Kidney glomerular epithelial cell (primary cell): ENCODE measurements around the gene TTC17.
A peak's percentile ranks its signal among the peaks of the same experiment; 100 is the strongest.
"Not testable (repeated sequence)": the region's sequence is repeated elsewhere in the genome, so short reads cannot be mapped to it uniquely, and the experiment has no call there.

Experiments used
- DNase-seq: peaks from one replicate; lab custom pipeline; 2025; lab: John Stamatoyannopoulos, UW

TTC17 gene

GRCh38 chr11:43358801-43359421 is at the start of gene TTC17:
Gene TTC17 (plus strand): TSS chr11:43358920. CDS start chr11:43358955, 35 bp downstream.
- peak; percentile 92 for DNase-seq

- peak; percentile 94 for DNase-seq
Measured at GRCh38 chr11:43311791-43312607, 46.7 kb upstream of the TTC17 start, which contains the start of gene API5. Gene API5 (plus strand): TSS chr11:43311996. CDS start chr11:43312128, 132 bp downstream.

GRCh38 chr11:43315966-43316365 is 42.8 kb upstream of the TTC17 start:
- no peak for DNase-seq

GRCh38 chr11:43316451-43316850 is 42.3 kb upstream of the TTC17 start:
- DNase-seq = peak; percentile 37

- peak; percentile 36 for DNase-seq
Measured at GRCh38 chr11:43327987-43328386, 30.7 kb upstream of the TTC17 start.

- DNase-seq = no peak
Measured at GRCh38 chr11:43328482-43328881, 30.2 kb upstream of the TTC17 start.

- no peak for DNase-seq
Measured at GRCh38 chr11:43341159-43341558, 17.6 kb upstream of the TTC17 start.

GRCh38 chr11:43351426-43351825 is 7.3 kb upstream of the TTC17 start:
- DNase-seq = not testable (repeated sequence)

GRCh38 chr11:43354311-43354710 is 4.4 kb upstream of the TTC17 start:
- DNase-seq = no peak

- no peak for DNase-seq
Measured at GRCh38 chr11:43356336-43356735, 2.4 kb upstream of the TTC17 start.

- DNase-seq = no peak
Measured at GRCh38 chr11:43358279-43358800, 380 bp upstream of the TTC17 start.

- peak; percentile 32 for DNase-seq
Measured at GRCh38 chr11:43359422-43359818, 700 bp downstream of the TTC17 start.

GRCh38 chr11:43360361-43361032 is 1.8 kb downstream of the TTC17 start:
- peak; percentile 20 for DNase-seq

- DNase-seq = no peak
Measured at GRCh38 chr11:43366677-43367076, 8.0 kb downstream of the TTC17 start.

GRCh38 chr11:43367382-43368178 is 8.9 kb downstream of the TTC17 start:
- peak; percentile 3 for DNase-seq

- no peak for DNase-seq
Measured at GRCh38 chr11:43376065-43376464, 17.3 kb downstream of the TTC17 start.

GRCh38 chr11:43376594-43376993 is 17.9 kb downstream of the TTC17 start:
- peak; percentile 25 for DNase-seq

- no peak for DNase-seq
Measured at GRCh38 chr11:43377389-43377788, 18.7 kb downstream of the TTC17 start.

GRCh38 chr11:43378897-43379296 is 20.2 kb downstream of the TTC17 start:
- DNase-seq = no peak

GRCh38 chr11:43381802-43382201 is 23.1 kb downstream of the TTC17 start:
- no peak for DNase-seq

GRCh38 chr11:43382614-43383013 is 23.9 kb downstream of the TTC17 start:
- no peak for DNase-seq

- DNase-seq = no peak
Measured at GRCh38 chr11:43384393-43384792, 25.7 kb downstream of the TTC17 start.
